Hepatocyte (in vitro differentiated cells): ENCODE data around the gene MCF2L.

ENCODE experiments used
- CTCF ChIP-seq: fragments of 200-600 bp; sonication (generic); IDR thresholded peaks from 2 replicates; pipeline ENCODE4 v1.5.1; 2016; ENCODE audit warnings: antibody characterized with exemption, mild to moderate bottlenecking; ENCODE audit not compliant: poor library complexity
- EZH2 ChIP-seq: fragments of 200-600 bp; sonication (generic); IDR thresholded peaks from 2 replicates; pipeline ENCODE4 v1.6.1; 2016; ENCODE audit warnings: antibody characterized with exemption, mild to moderate bottlenecking, borderline replicate concordance
- EZH2phosphoT487 ChIP-seq: fragments of 200-600 bp; sonication (generic); IDR thresholded peaks from one replicate; pipeline ENCODE4 v1.6.1; 2018; ENCODE audit warnings: antibody characterized with exemption, mild to moderate bottlenecking, low read depth, moderate library complexity; ENCODE audit not compliant: unreplicated experiment, severe bottlenecking

- no peak for TF ChIP-seq CTCF
- TF ChIP-seq EZH2, result no peak
- no peak for TF ChIP-seq EZH2phosphoT487
Observed at GRCh38 chr13:112987682-112988024, 18.6 kb downstream of the MCF2L start.
